ENCODE results near the gene EREG. TPM values are rescaled to one million over a fixed set of nuclear protein-coding genes. Genes with fewer than 3 reads are reported as not detected.

EREG gene
- total RNA-seq, 2 experiments from 2014 or later = 0.58 to 0.59 TPM

- Mint-ChIP-seq H3K4me1 (ENCODE audit: low read depth) (no peaks in the 10 kb centered on the region), H3K4me3 (no peak overlapping the region), H3K27ac (no peak overlapping the region), H3K9me3 (no peaks in the 10 kb centered on the region), H3K27me3 (no peaks in the 10 kb centered on the region), H3K36me3 (ENCODE audit: low read depth) (no peaks in the 10 kb centered on the region)
- Histone ChIP-seq H3K36me3 (ENCODE audit: insufficient read depth, low read length) (no peaks in the 10 kb centered on the region), H3K27ac (ENCODE audit: low read depth in 1 of 2, low read length in 2 of 2) (no peak overlapping the region), H3K4me1 (ENCODE audit: insufficient read depth, low read length) (no peaks in the 10 kb centered on the region), H3K4me3 (ENCODE audit: low read length) (no peak overlapping the region), H3K27me3 (ENCODE audit: control insufficient read depth in 1 of 2, insufficient read depth in 2 of 2, low read length in 2 of 2) (no peaks in the 10 kb centered on the region), H3K9me3 (ENCODE audit: control insufficient read depth in 1 of 2, insufficient read depth in 1 of 2, low read length in 2 of 2) (no peaks in the 10 kb centered on the region)
- intact Hi-C loops (cut with DNase I, micrococcal nuclease) = no loop called here
- ATAC-seq (ENCODE audit: poor library complexity) = no peak
- TF ChIP-seq CTCF (IDR thresholded peaks at IDR 0.05) = no peak
- DNase-seq = no peak
- ChIA-PET CTCF (no interaction called here), POLR2A (no interaction called here)
These were observed 43.7 kb downstream of the EREG start for GRCh38 chr4:74408639-74409038.

- DNase-seq = no peak
- TF ChIP-seq CTCF (IDR thresholded peaks at IDR 0.05) = no peak
- Mint-ChIP-seq H3K9me3 (no peaks in the 10 kb centered on the region), H3K4me1 (ENCODE audit: low read depth) (no peaks in the 10 kb centered on the region), H3K27ac (no peak overlapping the region), H3K27me3 (no peaks in the 10 kb centered on the region), H3K4me3 (no peak overlapping the region), H3K36me3 (ENCODE audit: low read depth) (no peaks in the 10 kb centered on the region)
- ChIA-PET POLR2A (interaction anchor here (0.6 kb wide), 1 partner anchor 12 kb away, joined by 4 read pairs; no protein-coding TSS in a partner anchor), CTCF (no interaction called here)
- intact Hi-C loops (cut with DNase I, micrococcal nuclease) = no loop called here
- no peaks in the 10 kb centered on the region for H3K9me3 ChIP-seq (ENCODE audit: control insufficient read depth in 1 of 2, insufficient read depth in 1 of 2, low read length in 2 of 2)
- H3K4me1 ChIP-seq (ENCODE audit: insufficient read depth, low read length) = no peaks in the 10 kb centered on the region
- no peak overlapping the region for H3K4me3 ChIP-seq (ENCODE audit: low read length)
- no peaks in the 10 kb centered on the region for H3K36me3 ChIP-seq (ENCODE audit: insufficient read depth, low read length)
- ATAC-seq (ENCODE audit: poor library complexity) = no peak
- H3K27me3 ChIP-seq (ENCODE audit: control insufficient read depth in 1 of 2, insufficient read depth in 2 of 2, low read length in 2 of 2) = no peaks in the 10 kb centered on the region
- no peak overlapping the region for H3K27ac ChIP-seq (ENCODE audit: low read depth in 1 of 2, low read length in 2 of 2)
These were observed 45.3 kb downstream of the EREG start for GRCh38 chr4:74410272-74410671.

GRCh38 chr4:74412225-74412624, 47.3 kb downstream of the EREG start:
- Histone ChIP-seq H3K36me3 (ENCODE audit: insufficient read depth, low read length) (no peaks in the 10 kb centered on the region), H3K4me1 (ENCODE audit: insufficient read depth, low read length) (no peaks in the 10 kb centered on the region), H3K27me3 (ENCODE audit: control insufficient read depth in 1 of 2, insufficient read depth in 2 of 2, low read length in 2 of 2) (no peaks in the 10 kb centered on the region), H3K4me3 (ENCODE audit: low read length) (no peak overlapping the region), H3K27ac (ENCODE audit: low read depth in 1 of 2, low read length in 2 of 2) (no peak overlapping the region), H3K9me3 (ENCODE audit: control insufficient read depth in 1 of 2, insufficient read depth in 1 of 2, low read length in 2 of 2) (no peaks in the 10 kb centered on the region)
- intact Hi-C loops (cut with DNase I, micrococcal nuclease) = no loop called here
- H3K36me3 Mint-ChIP-seq (ENCODE audit: low read depth) = no peaks in the 10 kb centered on the region
- no peaks in the 10 kb centered on the region for H3K27me3 Mint-ChIP-seq
- H3K27ac Mint-ChIP-seq = no peak overlapping the region
- CTCF ChIA-PET = no interaction called here
- no peaks in the 10 kb centered on the region for H3K9me3 Mint-ChIP-seq
- DNase-seq (no peak), ATAC-seq (ENCODE audit: poor library complexity) (no peak)
- no peak for TF ChIP-seq CTCF (IDR thresholded peaks at IDR 0.05)
- H3K4me3 Mint-ChIP-seq = no peak overlapping the region
- POLR2A ChIA-PET = no interaction called here
- no peaks in the 10 kb centered on the region for H3K4me1 Mint-ChIP-seq (ENCODE audit: low read depth)

Data from CD4-positive, alpha-beta T cell (primary cell).